Measurements from ENCODE around the gene IL17C.

Gene IL17C

GRCh38 chr16:88669980-88670379 is 31.6 kb downstream of the IL17C start:
- Histone ChIP-seq H3K36me3 (ENCODE audit: low read length) (no peaks in the 10 kb centered on the region), H3K79me2 (ENCODE audit: insufficient read depth, low read length) (no peaks in the 10 kb centered on the region), H2AFZ (ENCODE audit: low read depth, low read length, severe bottlenecking) (no peak overlapping the region), H3K4me2 (ENCODE audit: low read depth, low read length, poor library complexity, severe bottlenecking) (no peak overlapping the region), H3K9me2 (replicated peaks; ENCODE audit: insufficient read depth, low read length) (no peaks in the 10 kb centered on the region), H3K27me3 (ENCODE audit: low read length) (no peaks in the 10 kb centered on the region), H3K27ac (ENCODE audit: low read depth, low read length) (no peak overlapping the region), H3K9ac (ENCODE audit: low read length) (no peak overlapping the region), H3K4me3 (ENCODE audit: insufficient read depth, low read length, poor library complexity, severe bottlenecking) (no peak overlapping the region), H4K20me1 (ENCODE audit: low read depth, low read length) (no peaks in the 10 kb centered on the region), H3K9me3 (ENCODE audit: insufficient read depth, low read length) (no peaks in the 10 kb centered on the region), H3F3A (ENCODE audit: insufficient read depth) (0 out of 2 replicates have a peak, but pooled peaks cover 6% of the 10 kb centered on the region)
- TF ChIP-seq CTCF (IDR thresholded peaks at IDR 0.05; ENCODE audit: insufficient read depth, low read length, poor library complexity, severe bottlenecking) (no peak), EZH2phosphoT487 (conservative IDR thresholded peaks at IDR 0.05; ENCODE audit: low read length) (no peak)

GRCh38 chr16:88671806-88672205 is 33.4 kb downstream of the IL17C start:
- H4K20me1 ChIP-seq (ENCODE audit: low read depth, low read length): no peaks in the 10 kb centered on the region
- TF ChIP-seq EZH2phosphoT487 (conservative IDR thresholded peaks at IDR 0.05; ENCODE audit: low read length) (no peak), CTCF (IDR thresholded peaks at IDR 0.05; ENCODE audit: insufficient read depth, low read length, poor library complexity, severe bottlenecking) (no peak)
- H2AFZ ChIP-seq (ENCODE audit: low read depth, low read length, severe bottlenecking): no peak overlapping the region
- H3K79me2 ChIP-seq (ENCODE audit: insufficient read depth, low read length): no peaks in the 10 kb centered on the region
- H3K4me3 ChIP-seq (ENCODE audit: insufficient read depth, low read length, poor library complexity, severe bottlenecking): no peak overlapping the region
- H3F3A ChIP-seq (ENCODE audit: insufficient read depth): no peaks in the 10 kb centered on the region
- no peak overlapping the region for H3K9ac ChIP-seq (ENCODE audit: low read length)
- no peaks in the 10 kb centered on the region for H3K27me3 ChIP-seq (ENCODE audit: low read length)
- no peak overlapping the region for H3K4me2 ChIP-seq (ENCODE audit: low read depth, low read length, poor library complexity, severe bottlenecking)
- no peaks in the 10 kb centered on the region for H3K9me3 ChIP-seq (ENCODE audit: insufficient read depth, low read length)
- no peaks in the 10 kb centered on the region for H3K9me2 ChIP-seq (replicated peaks; ENCODE audit: insufficient read depth, low read length)
- H3K36me3 ChIP-seq (ENCODE audit: low read length): no peaks in the 10 kb centered on the region
- H3K27ac ChIP-seq (ENCODE audit: low read depth, low read length): no peak overlapping the region

GRCh38 chr16:88672776-88673175 is 34.4 kb downstream of the IL17C start:
- no peak overlapping the region for H3K4me3 ChIP-seq (ENCODE audit: insufficient read depth, low read length, poor library complexity, severe bottlenecking)
- no peaks in the 10 kb centered on the region for H3K9me3 ChIP-seq (ENCODE audit: insufficient read depth, low read length)
- H3K27ac ChIP-seq (ENCODE audit: low read depth, low read length): no peak overlapping the region
- H3K9ac ChIP-seq (ENCODE audit: low read length): no peak overlapping the region
- no peaks in the 10 kb centered on the region for H3K27me3 ChIP-seq (ENCODE audit: low read length)
- no peaks in the 10 kb centered on the region for H4K20me1 ChIP-seq (ENCODE audit: low read depth, low read length)
- no peaks in the 10 kb centered on the region for H3F3A ChIP-seq (ENCODE audit: insufficient read depth)
- H2AFZ ChIP-seq (ENCODE audit: low read depth, low read length, severe bottlenecking): no peak overlapping the region
- no peaks in the 10 kb centered on the region for H3K36me3 ChIP-seq (ENCODE audit: low read length)
- H3K4me2 ChIP-seq (ENCODE audit: low read depth, low read length, poor library complexity, severe bottlenecking): no peak overlapping the region
- H3K79me2 ChIP-seq (ENCODE audit: insufficient read depth, low read length): no peaks in the 10 kb centered on the region
- TF ChIP-seq CTCF (IDR thresholded peaks at IDR 0.05; ENCODE audit: insufficient read depth, low read length, poor library complexity, severe bottlenecking) (no peak), EZH2phosphoT487 (conservative IDR thresholded peaks at IDR 0.05; ENCODE audit: low read length) (no peak)
- no peaks in the 10 kb centered on the region for H3K9me2 ChIP-seq (replicated peaks; ENCODE audit: insufficient read depth, low read length)

All from SU-DHL-6 (cell line).